Spleen (tissue), 7 donors: Measurements from ENCODE around the gene PTTG1IP2.

ENCODE experiments used
- CTCF ChIP-seq, 11 experiments: fragments of 200-600 bp in 7 of 11; fragments of 450-650 bp in 4 of 11; sonication (generic) in 4 of 11; IDR thresholded peaks in 8 of 11; conservative IDR thresholded peaks in 3 of 11; 1 replicate in 7 of 11; 2 replicates in 4 of 11; pipeline versions ENCODE4 v1.4.0 to v1.8.0; 2016 to 2021; ENCODE audit warnings: antibody characterized with exemption in 11 of 11, inconsistent platforms in 4 of 11, mild to moderate bottlenecking in 1 of 11
- POLR2A ChIP-seq, 3 donors: fragments of 450-650 bp; IDR thresholded peaks; one replicate each; pipeline ENCODE4 v1.5.1; 2017; ENCODE audit warnings: antibody characterized with exemption in 3 of 3, mild to moderate bottlenecking in 1 of 3
- donor health status: DM: no; HTN: no; CAD: no; lungs with moderate emphysema.
- donor health status: DM: no; HTN: no; CAD: no.
- donor health status: DM: no; HTN: no; CAD: no.

GRCh38 chr7:90552521-90552920 lies 83.1 kb downstream of the PTTG1IP2 start:
- no peak for TF ChIP-seq POLR2A (IDR thresholded peaks at IDR 0.05)
- TF ChIP-seq CTCF (IDR thresholded peaks at IDR 0.05 in 8 of 11, conservative IDR thresholded peaks at IDR 0.05 in 3 of 11): peak in 5 of 11 experiments; percentile 10 to 35 (median 23)
